OCI-LY7 (cell line): ENCODE measurements around the gene ITPKB. TPM values are rescaled to one million over a fixed set of nuclear protein-coding genes. Genes with fewer than 3 reads are reported as not detected.

ENCODE experiments used
- BruUV-seq: library from RNA; stranded (reverse); fragments of 400-500 nt; replicated peaks from 2 replicates; lab custom pipeline; 2021; lab: Mats Ljungman, UMichigan
- CTCF ChIA-PET: fragments of 300-600 bp; sonication (Branson Sonifier 250); formaldehyde crosslinking; loops from one replicate; lab custom pipeline; 2022; ENCODE audit warnings: antibody characterized with exemption; ENCODE audit not compliant: unreplicated experiment; lab: Charles Lee
- POLR2A ChIA-PET: fragments of 300-600 bp; sonication (Branson Sonifier 250); formaldehyde crosslinking; loops from one replicate; lab custom pipeline; 2022; ENCODE audit warnings: antibody characterized with exemption; lab: Charles Lee
- DNase-seq: peaks from one replicate; pipeline ENCODE4 v3.0.0-alpha.2; 2015; ENCODE audit warnings: low spot score
- H2AFZ ChIP-seq: fragments of 200-600 bp; sonication (generic), shearing (Covaris generic); 2 replicates; pipeline ENCODE4 v1.6.1; 2014; ENCODE audit warnings: mild to moderate bottlenecking, antibody characterized with exemption, low read length, moderate library complexity
- H3K27ac ChIP-seq: fragments of 200-600 bp; sonication (generic); 2 replicates; pipeline ENCODE4 v1.5.1; 2014; ENCODE audit warnings: mixed run types, low read depth, mild to moderate bottlenecking, moderate library complexity, low read length, inconsistent platforms; ENCODE audit not compliant: poor library complexity, severe bottlenecking
- H3K36me3 ChIP-seq: fragments of 200-600 bp; sonication (generic); 2 replicates; pipeline ENCODE4 v1.6.1; 2014; ENCODE audit warnings: mild to moderate bottlenecking, antibody characterized with exemption, low read length, moderate library complexity, mixed read lengths; ENCODE audit not compliant: insufficient read depth
- H3K4me1 ChIP-seq: fragments of 200-600 bp; sonication (generic); 2 replicates; pipeline ENCODE4 v1.5.1; 2014; ENCODE audit warnings: mild to moderate bottlenecking, low read length; ENCODE audit not compliant: insufficient read depth, poor library complexity, severe bottlenecking
- H3K4me2 ChIP-seq: fragments of 200-600 bp; sonication (generic); 2 replicates; pipeline ENCODE4 v1.6.1; 2014; ENCODE audit warnings: mild to moderate bottlenecking, low read length
- H3K4me3 ChIP-seq: fragments of 200-600 bp; sonication (generic); 2 replicates; pipeline ENCODE4 v1.5.1; 2014; ENCODE audit warnings: mild to moderate bottlenecking, low read depth, low read length; ENCODE audit not compliant: poor library complexity, severe bottlenecking
- H3K79me2 ChIP-seq: fragments of 200-600 bp; sonication (generic); 2 replicates; pipeline ENCODE4 v1.6.1; 2016; ENCODE audit warnings: low read depth, mild to moderate bottlenecking, low read length, moderate library complexity, mixed read lengths; ENCODE audit not compliant: insufficient read depth
- H3K9me2 ChIP-seq: fragments of 200-600 bp; sonication (generic); 2 replicates; pipeline ENCODE4 v1.6.1; 2016; ENCODE audit warnings: mild to moderate bottlenecking, low read length, mixed read lengths; ENCODE audit not compliant: insufficient read depth
- H3K9me3 ChIP-seq: fragments of 200-600 bp; sonication (generic); 2 replicates; pipeline ENCODE4 v1.6.1; 2014; ENCODE audit warnings: mild to moderate bottlenecking, mixed run types, low read length, mixed read lengths
- H4K20me1 ChIP-seq: fragments of 200-600 bp; sonication (generic); 2 replicates; pipeline ENCODE4 v1.6.1; 2014; ENCODE audit warnings: mild to moderate bottlenecking, antibody characterized with exemption, low read length, moderate library complexity, mixed read lengths; ENCODE audit not compliant: insufficient read depth
- CTCF ChIP-seq: fragments of 200-600 bp; sonication (generic); conservative IDR thresholded peaks from 2 replicates; pipeline ENCODE4 v1.5.1; 2014; ENCODE audit warnings: mild to moderate bottlenecking, antibody characterized with exemption, low read length, moderate library complexity, mixed read lengths
- EZH2phosphoT487 ChIP-seq: fragments of 200-600 bp; sonication (generic); IDR thresholded peaks from 2 replicates; pipeline ENCODE4 v1.6.1; 2018; ENCODE audit warnings: low read depth, borderline replicate concordance, mild to moderate bottlenecking, mixed run types, antibody characterized with exemption, low read length, moderate library complexity, mixed read lengths
- intact Hi-C: fragments of 100-400 bp; cut with micrococcal nuclease; formaldehyde crosslinking; loops from one replicate; pipeline ENCODE4 v1.10.0; 2022; ENCODE audit not compliant: unreplicated experiment
- total RNA-seq, 2 experiments: library from RNA; depleted of rRNA in 1 of 2; stranded (reverse); fragments of >200 nt in 1 of 2; shearing (Covaris generic) in 1 of 2; gene quantifications; 2 replicates each; pipeline ENCODE4 v1.2.3, GENCODE V29; 2014 to 2022

The ITPKB gene
- total RNA-seq, 2 experiments from 2014 or later: 20.5 to 33.3 TPM

DNA sequence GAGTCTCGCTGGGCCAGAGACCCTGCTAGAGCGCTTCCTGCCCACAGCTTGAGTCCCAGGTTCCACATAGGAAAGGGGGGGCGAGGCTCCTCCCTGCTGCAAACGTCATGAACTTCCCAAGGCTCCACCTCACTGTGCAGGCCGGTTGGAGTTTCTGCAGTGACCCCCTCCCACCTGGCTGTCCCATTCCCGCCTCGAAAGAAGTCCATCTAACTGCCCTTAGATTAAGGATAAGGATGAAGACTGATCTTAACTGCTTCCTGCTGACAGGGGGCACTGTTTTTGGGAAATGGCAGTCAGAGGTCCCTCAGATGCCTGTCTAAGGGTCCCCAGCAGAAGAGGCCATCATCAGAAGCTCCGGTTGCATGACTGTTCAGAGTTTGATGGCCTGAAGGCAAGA, 127.8 kb downstream of the ITPKB start:
- no peak overlapping the region for H2AFZ ChIP-seq
- no peaks in the 10 kb centered on the region for H4K20me1 ChIP-seq
- no peaks in the 10 kb centered on the region for H3K9me2 ChIP-seq
- no peaks in the 10 kb centered on the region for H3K79me2 ChIP-seq
- DNase-seq: no peak
- intact Hi-C loops: no loop called here
- H3K4me1 ChIP-seq: no peaks in the 10 kb centered on the region
- H3K4me2 ChIP-seq: no peak overlapping the region
- POLR2A ChIA-PET: no interaction called here
- no peak overlapping the region for H3K4me3 ChIP-seq
- CTCF ChIA-PET: no interaction called here
- no peak overlapping the region for H3K27ac ChIP-seq
- no peaks in the 10 kb centered on the region for H3K36me3 ChIP-seq
- no TSS peak for BruUV-seq
- H3K9me3 ChIP-seq: no peaks in the 10 kb centered on the region
- no peak for TF ChIP-seq EZH2phosphoT487
- peak; percentile 23; the same call in 1 of the 2 replicates for TF ChIP-seq CTCF

- no peaks in the 10 kb centered on the region for H3K36me3 ChIP-seq
- intact Hi-C loops: no loop called here
- H3K9me2 ChIP-seq: no peaks in the 10 kb centered on the region
- H3K4me1 ChIP-seq: no peaks in the 10 kb centered on the region
- H3K4me3 ChIP-seq: no peak overlapping the region
- H3K9me3 ChIP-seq: no peaks in the 10 kb centered on the region
- no peak for DNase-seq
- no peak overlapping the region for H2AFZ ChIP-seq
- no peak overlapping the region for H3K27ac ChIP-seq
- TF ChIP-seq CTCF (no peak), EZH2phosphoT487 (no peak)
- H4K20me1 ChIP-seq: no peaks in the 10 kb centered on the region
- no TSS peak for BruUV-seq
- ChIA-PET CTCF (no interaction called here), POLR2A (no interaction called here)
- H3K4me2 ChIP-seq: no peak overlapping the region
- H3K79me2 ChIP-seq: no peaks in the 10 kb centered on the region
Measured at GRCh38 chr1:226610671-226611070, 128.4 kb downstream of the ITPKB start.

- Histone ChIP-seq H3K36me3 (no peaks in the 10 kb centered on the region), H4K20me1 (no peaks in the 10 kb centered on the region), H3K79me2 (no peaks in the 10 kb centered on the region), H3K4me2 (no peak overlapping the region), H3K9me3 (no peaks in the 10 kb centered on the region), H2AFZ (no peak overlapping the region), H3K27ac (no peak overlapping the region), H3K4me3 (no peak overlapping the region), H3K9me2 (no peaks in the 10 kb centered on the region), H3K4me1 (no peaks in the 10 kb centered on the region)
- CTCF ChIA-PET: interaction anchor here (0.9 kb wide), 1 partner anchor 185 kb away, joined by 3 read pairs; no protein-coding TSS in a partner anchor
- no peak for TF ChIP-seq CTCF
- no peak for TF ChIP-seq EZH2phosphoT487
- POLR2A ChIA-PET: no interaction called here
- intact Hi-C loops: loop anchor here (5.0 kb wide), 1 partner anchor 63 kb away; the partner anchor contains the start of gene STUM
- DNase-seq: no peak
- no TSS peak for BruUV-seq
Measured at GRCh38 chr1:226609836-226610455, 129.1 kb downstream of the ITPKB start.
